DND-41 (cell line): ENCODE results near the gene RGS5.

Experiments used
- CTCF ChIP-seq: IDR thresholded peaks from 2 replicates; pipeline ENCODE4 v1.5.1; 2012; ENCODE audit warnings: borderline replicate concordance, low read length, moderate library complexity, mild to moderate bottlenecking; ENCODE audit not compliant: poor library complexity, severe bottlenecking; ENCODE audit errors: extremely low read depth
- EZH2 ChIP-seq: IDR thresholded peaks from 3 replicates; pipeline ENCODE4 v1.6.1; 2012; ENCODE audit warnings: borderline replicate concordance, low read depth, mild to moderate bottlenecking, moderate library complexity, low read length, inconsistent platforms; ENCODE audit not compliant: severe bottlenecking

GRCh38 chr1:163197022-163197421 lies 5.7 kb downstream of the RGS5 start:
- no peak for TF ChIP-seq CTCF
- no peak for TF ChIP-seq EZH2
